H9 (cell line): ENCODE data around the gene MAPK14. TPM values are rescaled to one million over a fixed set of nuclear protein-coding genes. Genes with fewer than 3 reads are reported as not detected.

Experiments
- DNase-seq: peaks from one replicate; pipeline ENCODE4 v3.0.0-alpha.2; 2017
- H2AFZ ChIP-seq: one replicate; pipeline ENCODE4 v1.6.1; 2013; ENCODE audit warnings: mild to moderate bottlenecking, low read length, control low read depth, moderate library complexity
- H2AK5ac ChIP-seq: 2 replicates; pipeline ENCODE4 v1.6.1; 2013; ENCODE audit warnings: low read length, control low read depth, mixed read lengths; ENCODE audit not compliant: insufficient read length
- H2BK120ac ChIP-seq: one replicate; pipeline ENCODE4 v1.6.1; 2013; ENCODE audit warnings: low read depth, mild to moderate bottlenecking, low read length, control low read depth, inconsistent platforms; ENCODE audit not compliant: poor library complexity, severe bottlenecking
- H2BK12ac ChIP-seq: 2 replicates; pipeline ENCODE4 v1.6.1; 2013; ENCODE audit warnings: low read length, control low read depth, mixed read lengths, low read depth; ENCODE audit not compliant: insufficient read length
- H2BK15ac ChIP-seq: 2 replicates; pipeline ENCODE4 v1.6.1; 2013; ENCODE audit warnings: low read depth, low read length, control low read depth
- H2BK20ac ChIP-seq: one replicate; pipeline ENCODE4 v1.6.1; 2013; ENCODE audit warnings: low read depth, mild to moderate bottlenecking, low read length, control low read depth, inconsistent platforms; ENCODE audit not compliant: poor library complexity, severe bottlenecking
- H2BK5ac ChIP-seq: 2 replicates; pipeline ENCODE4 v1.6.1; 2013; ENCODE audit warnings: low read length, control low read depth, mixed read lengths; ENCODE audit not compliant: insufficient read length
- H3K14ac ChIP-seq: 2 replicates; pipeline ENCODE4 v1.6.1; 2013; ENCODE audit warnings: low read length, control low read depth; ENCODE audit not compliant: insufficient read depth
- H3K18ac ChIP-seq: 2 replicates; pipeline ENCODE4 v1.6.1; 2013; ENCODE audit warnings: low read depth, mild to moderate bottlenecking, mixed read lengths, low read length, control low read depth; ENCODE audit not compliant: insufficient read length
- H3K23ac ChIP-seq: 2 replicates; pipeline ENCODE4 v1.6.1; 2013; ENCODE audit warnings: low read length, control low read depth, mixed read lengths, low read depth; ENCODE audit not compliant: insufficient read length
- H3K23me2 ChIP-seq: 2 replicates; pipeline ENCODE4 v1.6.1; 2013; ENCODE audit warnings: low read depth, mild to moderate bottlenecking, mixed read lengths, low read length, control low read depth; ENCODE audit not compliant: insufficient read length, poor library complexity, severe bottlenecking
- H3K27ac ChIP-seq: 2 replicates; pipeline ENCODE4 v1.5.1; 2013; ENCODE audit warnings: low read length, control low read depth, mixed read lengths, low read depth; ENCODE audit not compliant: insufficient read length
- H3K27me3 ChIP-seq: 2 replicates; pipeline ENCODE4 v1.6.1; 2013; ENCODE audit warnings: low read length, control low read depth, inconsistent platforms; ENCODE audit not compliant: insufficient read depth
- H3K4ac ChIP-seq: 2 replicates; pipeline ENCODE4 v1.6.1; 2013; ENCODE audit warnings: low read depth, mild to moderate bottlenecking, control low read depth, inconsistent platforms, low read length, moderate library complexity
- H3K4me1 ChIP-seq: 2 replicates; pipeline ENCODE4 v1.6.1; 2013; ENCODE audit warnings: low read length, control low read depth, inconsistent platforms; ENCODE audit not compliant: insufficient read depth
- H3K4me2 ChIP-seq: 2 replicates; pipeline ENCODE4 v1.6.1; 2013; ENCODE audit warnings: low read length, control low read depth, mixed read lengths; ENCODE audit not compliant: insufficient read length, insufficient read depth
- H3K56ac ChIP-seq: 2 replicates; pipeline ENCODE4 v1.6.1; 2013; ENCODE audit warnings: low read depth, mild to moderate bottlenecking, mixed read lengths, low read length, control low read depth; ENCODE audit not compliant: insufficient read length
- H3K79me1 ChIP-seq: 2 replicates; pipeline ENCODE4 v1.6.1; 2013; ENCODE audit warnings: low read depth, mild to moderate bottlenecking, moderate library complexity, low read length, control low read depth, inconsistent platforms; ENCODE audit not compliant: insufficient read depth, poor library complexity, severe bottlenecking
- H3K79me2 ChIP-seq: 2 replicates; pipeline ENCODE4 v1.6.1; 2013; ENCODE audit warnings: low read length, control low read depth, inconsistent platforms; ENCODE audit not compliant: insufficient read depth
- H3K9ac ChIP-seq: 2 replicates; pipeline ENCODE4 v1.6.1; 2013; ENCODE audit warnings: low read length, control low read depth, mixed read lengths; ENCODE audit not compliant: insufficient read length; ENCODE audit errors: extremely low read depth
- H3K9me3 ChIP-seq: one replicate; pipeline ENCODE4 v1.6.1; 2013; ENCODE audit warnings: low read depth, low read length, inconsistent platforms; ENCODE audit not compliant: control insufficient read depth
- H3T11ph ChIP-seq: one replicate; pipeline ENCODE4 v1.6.1; 2013; ENCODE audit warnings: mild to moderate bottlenecking, low read length, control low read depth, inconsistent platforms
- H4K20me1 ChIP-seq: one replicate; pipeline ENCODE4 v1.6.1; 2013; ENCODE audit not compliant: control insufficient read depth, insufficient read length, insufficient read depth
- H4K5ac ChIP-seq: 2 replicates; pipeline ENCODE4 v1.6.1; 2013; ENCODE audit warnings: low read depth, mild to moderate bottlenecking, mixed read lengths, low read length, control low read depth; ENCODE audit not compliant: insufficient read length
- H4K8ac ChIP-seq: replicated peaks from 2 replicates; pipeline ENCODE4 v1.6.1; 2013; ENCODE audit warnings: low read length, control low read depth, mixed read lengths, low read depth; ENCODE audit not compliant: insufficient read length
- H4K91ac ChIP-seq: 2 replicates; pipeline ENCODE4 v1.6.1; 2013; ENCODE audit warnings: low read depth, mild to moderate bottlenecking, moderate library complexity, mixed read lengths, low read length, control low read depth; ENCODE audit not compliant: insufficient read length
- H3K27ac Mint-ChIP-seq, 3 experiments: 2 replicates in 2 of 3; 3 replicates in 1 of 3; pipeline ENCODE4 v1.8.0; 2020 to 2021; ENCODE audit warnings: mixed read lengths in 3 of 3, mild to moderate bottlenecking in 1 of 3, moderate library complexity in 1 of 3
- H3K27me3 Mint-ChIP-seq: 2 replicates; pipeline ENCODE4 v1.8.0; 2021; ENCODE audit warnings: low read depth, mild to moderate bottlenecking, moderate library complexity, mixed read lengths
- H3K36me3 Mint-ChIP-seq, 3 experiments: 2 replicates in 2 of 3; 3 replicates in 1 of 3; pipeline ENCODE4 v1.8.0; 2020 to 2021; ENCODE audit warnings: low read depth in 3 of 3, mixed read lengths in 3 of 3; ENCODE audit not compliant: insufficient read depth in 1 of 3
- H3K4me1 Mint-ChIP-seq, 2 experiments: 2 replicates each; pipeline ENCODE4 v1.8.0; 2020; ENCODE audit warnings: mixed read lengths in 2 of 2
- H3K4me3 Mint-ChIP-seq, 2 experiments: 2 replicates in 1 of 2; 3 replicates in 1 of 2; pipeline ENCODE4 v1.8.0; 2020 to 2021; ENCODE audit warnings: mild to moderate bottlenecking in 2 of 2, mixed read lengths in 2 of 2, moderate library complexity in 1 of 2
- H3K9me3 Mint-ChIP-seq, 2 experiments: 2 replicates in 1 of 2; 3 replicates in 1 of 2; pipeline ENCODE4 v1.8.0; 2020; ENCODE audit warnings: mild to moderate bottlenecking in 2 of 2, mixed read lengths in 2 of 2, moderate library complexity in 1 of 2
- CTCF ChIP-seq: fragments of 200-600 bp; sonication (generic); conservative IDR thresholded peaks from 3 replicates; pipeline ENCODE4 v1.8.0; 2021; ENCODE audit warnings: antibody characterized with exemption, mild to moderate bottlenecking
- WGBS: extraction: QIAGEN DNeasy Blood & Tissue Kit; methylation state at CpG from one replicate; pipeline ENCODE4 v1.1.7; 2013; ENCODE audit warnings: missing lambda C conversion rate, low lambda C conversion rate, mixed read lengths; ENCODE audit not compliant: insufficient read length; ENCODE audit errors: extremely low coverage; 5-methylcytosine and 5-hydroxymethylcytosine counted together
- total RNA-seq: library from RNA; stranded (reverse); gene quantifications from 2 replicates; pipeline ENCODE4 v1.2.1, GENCODE V29; 2021

The MAPK14 gene
- total RNA-seq, 1 experiment from 2014 or later, result 40.5 TPM

GRCh38 chr6:36054415-36054814 is 26.8 kb downstream of the MAPK14 start:
- Mint-ChIP-seq H3K27ac (no peak overlapping the region), H3K4me3 (no peak overlapping the region), H3K4me1 (no peaks in the 10 kb centered on the region)

More at GRCh38 chr6:36054415-36054814, 26.8 kb downstream of the MAPK14 start:
- Histone ChIP-seq H2BK20ac (no peak overlapping the region), H4K5ac (no peak overlapping the region), H2AK5ac (no peak overlapping the region), H3K79me2 (no peaks in the 10 kb centered on the region), H2BK12ac (no peak overlapping the region), H3K4me2 (no peak overlapping the region), H3K27ac (no peak overlapping the region), H3K9me3 (no peaks in the 10 kb centered on the region), H3K18ac (no peak overlapping the region), H4K20me1 (no peaks in the 10 kb centered on the region), H2BK5ac (no peak overlapping the region), H3K23ac (no peak overlapping the region), H3K23me2 (no peaks in the 10 kb centered on the region), H3K56ac (no peak overlapping the region), H3K79me1 (no peaks in the 10 kb centered on the region), H3K27me3 (no peaks in the 10 kb centered on the region), H3K4ac (no peak overlapping the region), H2BK120ac (no peak overlapping the region), H4K91ac (no peak overlapping the region), H3K14ac (no peak overlapping the region), H3K9ac (no peak overlapping the region), H2AFZ (no peak overlapping the region), H4K8ac (no peak overlapping the region), H2BK15ac (no peak overlapping the region), H3K4me1 (no peaks in the 10 kb centered on the region; the same call in 1 of the 2 replicates), H3T11ph (no peak overlapping the region)
- no peak for TF ChIP-seq CTCF
- H3K9me3 Mint-ChIP-seq, result no peaks in the 10 kb centered on the region
- H3K36me3 Mint-ChIP-seq, result peaks cover 0 to 6% (median 3%) of the 10 kb centered on the region in 3 experiments; a peak in 5 of 7 replicates
- no CpG with 5 or more reads among the region's 2 CpGs for WGBS
- H3K27me3 Mint-ChIP-seq, result no peaks in the 10 kb centered on the region
- DNase-seq, result no peak
